ENCODE data around the gene TIAM1.

TIAM1 gene

DNA sequence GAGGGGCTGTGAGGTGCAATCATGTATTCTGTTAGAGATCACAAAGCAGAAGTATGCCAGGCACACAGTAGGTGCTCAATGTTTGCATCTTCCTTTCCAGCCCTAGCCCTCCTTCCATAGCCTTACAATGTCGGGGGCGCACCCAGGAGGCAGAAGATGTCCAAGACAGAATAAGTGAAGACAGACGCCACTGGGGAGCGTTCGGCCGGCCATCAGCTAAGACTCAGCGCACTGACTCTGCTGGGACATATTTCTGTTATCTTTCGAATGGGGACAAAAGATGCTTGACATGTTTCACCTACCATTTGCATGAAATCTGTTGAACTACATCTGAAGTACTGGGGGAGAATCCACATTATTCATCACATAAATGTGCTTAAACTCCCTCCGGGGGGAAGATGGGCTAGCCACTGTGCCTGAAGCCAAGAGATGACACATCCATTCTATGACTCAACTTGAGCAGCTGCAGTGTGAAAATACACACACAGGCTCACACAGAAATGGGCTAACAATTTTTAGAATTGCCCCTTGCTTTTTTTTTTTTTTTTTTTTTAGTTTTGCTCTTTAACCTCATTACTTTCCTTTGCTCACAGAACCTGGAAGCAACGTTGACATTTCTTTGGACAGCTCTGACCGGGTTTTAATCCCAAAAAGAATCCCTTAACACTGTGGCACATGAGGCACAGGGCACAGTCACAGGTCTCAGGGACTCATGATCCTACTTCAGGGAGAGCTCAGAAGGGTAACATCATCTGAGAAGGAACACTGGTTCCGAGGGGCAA lies 7.9 kb downstream of the TIAM1 start:
- peak in 2 of 4 experiments; percentile 32 for DNase-seq (ENCODE audit: low read depth in 4 of 4, low spot score in 1 of 4)

DNA sequence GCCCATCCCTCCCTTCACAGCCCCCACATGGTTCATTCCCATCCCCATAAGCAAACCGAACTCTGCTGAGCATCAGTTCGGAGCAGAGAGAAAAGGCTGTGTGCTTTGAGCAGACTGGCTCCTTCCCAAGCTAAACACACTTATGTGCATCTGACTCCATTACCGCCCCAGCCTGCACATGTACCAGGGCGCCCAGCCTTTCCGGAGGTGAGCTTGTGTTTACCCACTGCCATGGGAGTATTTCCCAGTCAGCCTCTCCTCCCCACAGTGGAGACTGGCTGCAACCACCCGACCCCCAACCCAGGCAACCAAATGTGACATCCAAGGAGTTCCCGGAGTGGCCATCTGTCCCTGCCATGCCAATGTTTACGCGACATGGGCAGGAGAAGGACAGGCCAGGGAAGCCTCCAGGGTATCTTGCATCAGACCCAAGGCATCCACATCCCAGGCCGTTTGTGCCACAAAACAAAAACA lies 9.4 kb downstream of the TIAM1 start:
- no peak for DNase-seq (ENCODE audit: low read depth in 4 of 4, low spot score in 1 of 4)

DNA sequence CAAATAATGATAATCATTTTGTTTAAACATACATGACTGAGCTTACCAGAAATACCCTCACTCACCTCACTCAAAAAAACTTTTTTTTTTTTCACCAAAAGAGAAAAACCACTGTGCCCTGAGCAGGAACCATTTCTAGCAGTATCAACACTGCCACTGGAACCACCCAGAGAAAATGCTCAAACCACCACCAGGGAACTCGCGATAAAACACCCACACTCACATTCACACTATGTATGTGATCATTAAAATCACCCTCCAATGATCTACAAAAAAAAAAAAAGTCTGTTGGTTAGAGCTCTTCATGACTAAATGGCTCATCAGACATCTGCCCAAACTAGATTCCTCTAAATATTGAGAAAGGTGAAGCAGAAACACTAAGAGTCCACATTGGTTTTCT lies 11.5 kb downstream of the TIAM1 start:
- DNase-seq (ENCODE audit: low read depth in 4 of 4, low spot score in 1 of 4) = no peak

DNA sequence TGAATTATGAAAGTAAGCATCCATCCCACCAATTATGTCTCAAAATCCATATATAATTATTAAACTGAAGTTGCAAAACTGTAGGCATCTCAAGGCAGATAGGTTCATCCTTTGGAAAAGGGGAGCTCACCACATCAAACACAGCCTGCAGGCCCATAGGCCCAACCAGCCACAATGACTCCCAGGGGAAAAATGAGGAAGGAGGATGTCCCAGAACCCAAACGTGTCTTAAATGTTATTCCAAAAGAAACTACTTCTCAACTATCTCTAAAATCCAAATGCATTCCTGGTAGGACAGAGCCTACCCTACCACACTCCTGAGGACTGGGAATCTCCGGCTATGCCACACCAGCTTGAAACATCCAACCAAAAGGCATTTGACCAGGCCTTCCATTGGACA lies 12.8 kb downstream of the TIAM1 start:
- DNase-seq (ENCODE audit: low read depth in 4 of 4, low spot score in 1 of 4) = no peak

DNA sequence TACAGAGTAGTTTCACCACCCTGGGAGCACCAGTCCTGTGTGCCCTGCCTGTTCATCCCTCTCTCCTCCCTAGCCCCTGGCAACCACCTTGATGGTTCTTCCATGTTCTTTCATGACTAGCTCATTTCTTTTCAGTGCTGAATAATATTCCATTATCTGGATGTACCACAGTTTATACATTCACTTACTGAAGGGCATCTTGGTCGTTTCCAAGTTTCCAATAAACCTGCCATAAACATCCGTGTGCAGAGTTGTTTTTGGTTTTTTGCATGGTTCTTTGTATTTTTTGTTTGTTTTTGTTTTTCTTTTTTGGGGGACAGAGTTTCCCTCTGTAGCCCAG lies 13.9 kb downstream of the TIAM1 start:
- DNase-seq (ENCODE audit: low read depth in 4 of 4, low spot score in 1 of 4) = no peak

DNA sequence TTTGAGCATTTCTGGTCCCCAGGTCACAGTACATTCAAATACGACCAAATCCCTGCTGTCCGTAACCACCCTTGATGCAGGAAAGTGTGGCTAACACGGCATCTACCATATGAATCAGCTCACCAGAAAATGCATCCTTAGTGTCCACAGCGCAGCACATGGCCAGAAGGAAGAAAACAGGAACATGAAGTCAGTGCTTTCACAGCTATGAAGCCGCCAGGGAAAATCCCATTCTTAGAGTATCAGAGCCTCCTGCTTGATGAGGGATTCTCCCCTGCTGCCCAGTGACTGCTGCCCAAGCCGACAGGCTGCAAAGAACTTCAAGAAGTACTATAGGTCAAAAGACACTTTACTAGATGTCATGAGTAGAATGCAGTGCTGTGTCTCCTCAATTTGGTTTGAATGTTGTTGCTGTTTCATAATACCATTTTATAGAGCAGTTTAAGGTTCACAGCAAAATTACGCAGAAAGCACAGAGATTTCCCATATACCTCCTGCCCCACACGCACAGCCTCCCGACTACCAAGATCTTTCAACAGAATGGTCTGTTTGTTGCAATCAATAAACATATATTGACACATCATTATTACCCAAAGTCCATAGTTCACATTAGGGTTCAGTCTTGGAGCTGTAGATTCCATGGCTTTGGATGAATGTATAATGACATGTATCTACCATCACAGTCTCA lies 14.5 kb downstream of the TIAM1 start:
- DNase-seq (ENCODE audit: low read depth in 4 of 4, low spot score in 1 of 4) = no peak

DNA sequence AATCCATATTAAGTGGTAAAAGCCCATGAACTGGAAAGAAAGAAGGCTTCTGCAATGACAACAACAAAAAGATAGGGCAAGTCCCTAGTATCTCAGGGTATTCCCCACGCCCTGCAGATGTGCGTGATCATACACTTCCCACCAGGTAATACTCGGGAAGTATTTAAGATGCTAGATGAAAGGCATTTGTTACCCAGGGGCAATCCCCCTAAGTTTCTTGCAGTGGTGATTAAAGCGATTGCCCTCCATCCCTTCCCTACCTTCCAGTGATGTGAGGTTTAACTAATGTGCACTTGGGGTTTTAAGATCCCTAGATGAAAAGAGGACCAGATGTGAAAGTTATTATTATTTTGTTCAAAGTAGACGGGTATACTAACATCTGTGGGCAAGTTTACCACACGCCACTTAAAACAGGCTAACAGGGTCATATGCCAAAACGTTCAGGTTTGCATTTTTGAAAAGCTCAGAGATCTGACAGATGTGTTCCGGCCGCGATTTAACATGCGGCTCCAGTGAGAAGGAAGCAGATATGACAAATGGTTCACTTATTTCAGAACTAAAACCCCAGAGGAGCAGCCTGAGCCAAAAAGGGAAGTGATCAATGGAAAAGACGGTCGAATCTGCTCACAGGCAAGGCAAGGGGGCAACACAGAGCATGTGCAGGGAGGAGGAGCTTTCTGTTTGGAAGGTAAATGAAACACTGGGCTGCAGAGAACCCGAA lies 17.4 kb downstream of the TIAM1 start:
- DNase-seq (ENCODE audit: low read depth in 4 of 4, low spot score in 1 of 4) = peak in 3 of 4 experiments; percentile 21 to 52 (median 47)

DNA sequence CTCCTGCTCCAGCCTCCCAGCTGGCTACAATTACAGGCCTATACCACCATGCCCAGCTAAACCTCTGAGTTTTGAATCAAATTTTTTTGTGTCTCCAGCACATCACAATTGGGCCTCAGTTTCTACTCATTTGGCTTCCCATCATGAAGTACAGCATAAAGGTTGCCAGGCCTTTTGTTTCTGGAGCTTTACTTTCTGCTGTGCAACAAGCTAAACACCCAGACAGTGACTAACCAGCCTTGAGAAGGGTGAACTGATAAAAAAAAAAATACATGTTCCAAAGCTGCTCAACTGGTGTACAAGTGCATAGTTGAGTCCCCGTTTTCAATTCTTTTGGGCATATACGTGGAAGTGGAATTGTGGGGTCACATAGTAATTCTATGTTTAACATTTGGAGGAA lies 25.1 kb downstream of the TIAM1 start:
- no peak for DNase-seq (ENCODE audit: low read depth in 4 of 4, low spot score in 1 of 4)

DNA sequence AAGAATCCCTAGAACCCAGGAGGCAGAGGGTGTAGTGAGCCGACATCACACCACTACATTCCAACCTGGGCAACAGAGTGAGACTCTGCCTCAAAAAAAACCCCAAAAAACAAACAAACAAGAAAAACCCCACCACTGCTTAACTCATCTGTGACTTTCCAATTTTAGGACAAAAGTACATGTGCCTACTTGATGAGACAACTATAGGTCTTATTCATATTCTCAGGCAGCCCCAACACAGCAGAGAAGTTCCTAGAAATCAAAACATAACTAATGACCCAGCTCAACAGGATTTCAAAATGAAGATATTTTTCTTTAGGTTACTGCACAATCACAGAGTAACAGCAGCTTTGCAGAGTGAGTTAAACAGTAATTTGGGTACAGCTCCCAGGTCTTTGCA lies 26.4 kb downstream of the TIAM1 start:
- DNase-seq (ENCODE audit: low read depth in 4 of 4, low spot score in 1 of 4) = no peak

DNA sequence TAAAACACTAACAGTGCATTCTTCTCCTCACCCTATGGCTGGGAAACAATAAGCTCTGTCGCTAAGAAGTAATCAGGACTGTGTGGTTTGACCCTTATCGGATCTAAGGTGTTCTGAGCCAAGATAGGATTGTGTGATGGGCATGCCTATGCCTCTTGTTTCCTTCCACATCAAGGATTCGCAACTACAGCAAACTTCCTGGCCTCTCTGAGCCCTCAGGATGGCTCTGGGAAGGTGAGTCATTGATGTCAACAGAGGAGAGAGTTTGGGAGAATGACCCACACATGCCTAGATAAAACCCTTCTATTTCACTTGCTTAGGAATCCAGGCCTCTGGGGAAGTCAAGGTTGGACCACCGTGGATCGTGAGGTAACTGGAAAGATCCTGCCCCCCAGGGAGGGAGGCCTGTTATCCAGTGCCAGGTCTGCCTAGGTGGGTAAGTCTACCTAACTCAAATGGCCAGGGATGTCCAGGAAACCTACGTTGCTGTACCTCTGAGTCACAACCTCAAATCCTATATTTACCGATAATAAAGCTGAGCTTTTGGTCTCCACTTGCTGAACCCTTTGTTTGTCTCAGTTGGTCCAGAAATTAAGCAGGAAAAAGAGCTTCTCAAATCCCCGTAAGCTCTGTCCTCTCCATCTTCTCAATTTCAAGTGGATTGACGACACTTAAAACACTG lies 27.4 kb downstream of the TIAM1 start:
- DNase-seq (ENCODE audit: low read depth in 4 of 4, low spot score in 1 of 4) = no peak

DNA sequence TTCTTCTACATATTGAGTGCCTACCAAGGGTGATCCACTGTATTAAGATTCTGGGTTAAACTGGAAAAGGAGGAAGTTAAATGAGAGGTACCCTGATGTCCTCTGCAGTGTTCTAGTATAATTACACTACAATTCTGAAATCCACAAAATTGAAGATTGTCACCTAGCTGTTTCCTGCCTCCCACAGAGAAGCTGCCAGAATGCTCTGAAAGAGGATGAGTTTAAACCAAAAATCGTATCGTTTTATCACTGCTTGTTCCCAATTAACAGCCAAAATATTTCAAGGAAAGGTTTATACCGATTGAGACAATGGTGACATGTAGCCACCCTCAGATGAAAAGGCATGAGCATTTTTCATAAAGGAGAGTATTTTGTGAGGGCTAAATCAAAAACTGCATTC lies 28.0 kb downstream of the TIAM1 start:
- no peak for DNase-seq (ENCODE audit: low read depth in 4 of 4, low spot score in 1 of 4)

DNA sequence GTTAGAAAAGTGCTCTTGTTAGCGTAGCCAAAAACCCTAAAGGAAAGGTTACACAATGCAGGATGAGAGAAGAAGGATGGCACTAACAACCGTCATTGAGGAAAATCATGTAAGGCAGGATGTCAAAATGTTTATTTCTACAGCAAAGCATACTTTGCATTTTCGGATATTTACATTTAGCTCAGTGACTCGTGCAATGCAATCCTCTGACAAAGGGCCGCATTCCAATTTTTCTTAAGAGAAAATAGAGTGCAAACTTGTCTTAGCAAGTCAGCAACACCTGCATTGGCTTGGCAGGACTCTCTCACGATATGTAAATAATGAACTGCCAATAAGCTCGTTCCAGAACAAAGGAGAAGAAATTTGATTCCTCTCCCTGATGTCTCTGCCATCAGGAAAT lies 33.3 kb downstream of the TIAM1 start:
- no peak for DNase-seq (ENCODE audit: low read depth in 4 of 4, low spot score in 1 of 4)

DNA sequence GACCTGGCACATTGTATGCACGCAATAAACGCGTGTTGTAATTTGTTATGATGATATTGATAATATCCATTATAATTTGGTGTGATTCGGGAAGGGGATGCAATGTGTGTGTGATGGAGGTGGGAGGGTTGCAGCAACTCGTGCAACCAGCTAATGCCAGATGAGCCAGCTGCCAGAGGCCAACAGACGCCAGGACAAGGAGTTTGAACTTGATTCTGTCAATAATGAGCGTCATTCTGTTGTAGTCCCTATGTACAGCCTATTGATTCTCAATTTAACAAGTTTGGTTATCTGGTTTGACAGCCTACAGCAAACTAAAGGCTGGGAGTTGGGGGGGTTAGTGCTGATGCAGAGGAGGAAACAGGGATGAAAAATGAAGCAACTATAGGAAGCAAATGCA lies 35.5 kb downstream of the TIAM1 start:
- no peak for DNase-seq (ENCODE audit: low read depth in 4 of 4, low spot score in 1 of 4)

DNA sequence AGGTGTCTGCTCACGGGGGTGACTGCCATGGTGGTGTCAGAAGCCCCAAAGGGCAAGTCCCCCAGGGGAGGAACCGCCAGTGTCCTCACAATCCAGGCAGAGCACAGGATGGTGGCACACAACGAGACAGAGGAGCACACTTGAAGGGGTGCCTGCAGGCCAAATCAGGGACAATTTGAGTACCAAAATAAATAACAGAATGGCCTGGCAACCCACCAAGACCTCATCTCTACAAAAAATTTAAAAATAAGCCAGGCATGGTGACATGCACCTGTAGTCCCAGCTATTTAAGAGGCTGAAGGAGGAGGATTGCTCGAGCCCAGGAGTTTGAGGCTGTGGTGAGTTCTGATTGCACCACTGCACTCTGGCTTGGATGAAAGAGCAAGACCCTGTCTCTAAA lies 38.2 kb downstream of the TIAM1 start:
- DNase-seq (ENCODE audit: low read depth in 4 of 4, low spot score in 1 of 4) = no peak

DNA sequence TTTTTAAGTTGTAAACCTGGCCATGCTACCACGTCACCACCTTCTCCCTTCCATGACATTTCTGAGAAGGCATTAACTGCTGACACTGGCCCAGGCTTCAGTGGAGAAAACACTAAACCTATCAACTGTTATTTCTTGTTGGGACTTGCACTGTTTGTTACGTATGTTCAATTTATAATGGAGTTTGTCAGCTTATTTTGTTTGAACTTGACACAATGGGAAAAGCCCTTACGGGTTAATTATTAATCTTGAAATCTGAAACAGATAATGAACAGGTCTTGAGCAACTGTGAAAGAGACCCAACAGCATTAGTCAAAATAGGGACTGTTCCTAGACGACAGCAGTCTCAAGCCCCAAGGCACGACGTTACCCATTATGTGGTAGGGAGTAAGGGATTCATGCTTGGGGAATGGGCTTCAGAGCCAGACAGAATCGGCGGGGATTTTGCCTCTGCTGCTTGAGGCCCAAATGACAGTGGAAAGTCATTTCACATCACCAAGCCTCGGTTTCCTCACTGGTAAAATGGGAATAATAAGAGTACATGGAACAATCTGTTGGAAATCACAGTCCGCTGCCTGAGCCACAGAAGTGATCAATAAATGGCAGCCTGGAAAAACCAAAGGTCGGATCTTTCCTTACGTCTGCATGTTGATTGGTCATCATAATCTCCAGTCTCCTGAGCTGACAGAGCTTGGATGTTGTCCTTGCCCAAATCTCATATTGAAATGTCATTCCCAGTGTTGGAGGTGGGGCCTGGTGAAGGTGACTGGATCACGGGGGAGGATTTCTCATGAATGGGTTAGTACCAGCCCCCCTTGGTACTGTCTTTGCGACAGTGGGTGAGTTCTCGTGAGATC lies 44.5 kb downstream of the TIAM1 start:
- DNase-seq (ENCODE audit: low read depth in 4 of 4, low spot score in 1 of 4) = no peak

DNA sequence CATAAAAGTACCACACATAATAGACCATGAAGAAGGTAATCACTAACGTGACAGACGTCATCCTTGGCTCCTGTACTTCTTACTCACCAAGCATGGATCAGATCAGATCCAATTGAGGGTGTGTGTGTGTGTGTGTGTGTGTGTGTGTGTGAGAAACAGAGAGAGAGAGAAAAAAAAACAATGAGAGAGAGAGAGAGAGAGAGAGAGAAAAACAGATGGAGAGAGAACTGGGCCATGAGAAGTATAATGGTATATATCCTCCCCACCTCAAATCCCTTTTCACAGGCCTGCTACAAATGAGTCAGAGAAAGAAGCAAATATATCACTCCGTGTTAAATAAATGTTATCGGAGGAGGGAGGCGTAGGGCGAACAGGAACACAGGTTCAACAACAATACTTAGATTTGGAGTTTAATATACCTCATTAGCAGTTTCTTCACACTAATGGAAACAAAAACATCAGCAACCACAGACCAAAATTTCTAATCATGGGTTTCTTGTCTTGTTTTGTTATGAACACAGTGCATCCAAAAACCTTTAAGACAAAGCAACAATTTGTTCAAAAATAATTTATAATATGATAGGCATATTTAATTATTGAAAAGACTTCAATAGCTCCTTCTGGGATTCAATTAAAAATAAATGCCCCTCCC lies 45.3 kb downstream of the TIAM1 start:
- DNase-seq (ENCODE audit: low read depth in 4 of 4, low spot score in 1 of 4) = no peak

DNA sequence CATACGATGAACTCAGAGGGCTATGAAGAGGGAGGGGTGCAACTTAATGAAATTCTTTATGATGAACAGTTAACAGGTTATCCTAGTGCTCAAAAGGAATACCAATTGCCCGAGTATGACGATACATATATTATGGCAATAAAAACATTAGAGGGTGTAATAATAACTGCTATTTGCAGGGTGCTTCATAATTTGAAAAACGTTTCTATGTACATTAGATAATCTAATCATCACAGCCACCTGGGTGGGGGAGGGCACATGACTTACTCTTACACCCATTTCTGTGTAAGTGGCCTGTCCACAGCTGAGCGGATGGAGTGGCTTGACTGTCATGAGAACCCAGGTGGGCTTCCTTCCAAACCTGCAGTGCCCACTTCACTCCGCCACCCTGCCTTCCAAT lies 46.3 kb downstream of the TIAM1 start:
- DNase-seq (ENCODE audit: low read depth in 4 of 4, low spot score in 1 of 4) = no peak

DNA sequence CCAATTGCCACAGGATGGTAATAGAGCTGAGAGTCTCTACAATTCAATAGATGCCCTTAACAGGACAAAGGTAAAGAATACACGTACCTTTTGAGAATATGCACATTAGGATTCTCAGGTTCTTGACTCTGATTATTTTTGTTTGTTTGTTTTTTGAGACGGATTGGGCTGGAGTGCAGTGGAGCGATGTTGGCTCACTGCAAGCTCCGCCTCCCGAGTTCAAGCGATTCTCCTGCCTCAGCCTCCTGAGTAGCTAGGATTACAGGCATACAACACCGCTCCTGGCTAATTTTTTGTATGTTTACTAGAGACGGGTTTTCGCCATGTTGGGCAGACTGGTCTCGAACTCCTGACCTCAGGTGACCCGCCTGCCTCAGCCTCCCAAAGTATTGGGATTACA lies 48.4 kb downstream of the TIAM1 start:
- DNase-seq (ENCODE audit: low read depth in 4 of 4, low spot score in 1 of 4) = no peak

DNA sequence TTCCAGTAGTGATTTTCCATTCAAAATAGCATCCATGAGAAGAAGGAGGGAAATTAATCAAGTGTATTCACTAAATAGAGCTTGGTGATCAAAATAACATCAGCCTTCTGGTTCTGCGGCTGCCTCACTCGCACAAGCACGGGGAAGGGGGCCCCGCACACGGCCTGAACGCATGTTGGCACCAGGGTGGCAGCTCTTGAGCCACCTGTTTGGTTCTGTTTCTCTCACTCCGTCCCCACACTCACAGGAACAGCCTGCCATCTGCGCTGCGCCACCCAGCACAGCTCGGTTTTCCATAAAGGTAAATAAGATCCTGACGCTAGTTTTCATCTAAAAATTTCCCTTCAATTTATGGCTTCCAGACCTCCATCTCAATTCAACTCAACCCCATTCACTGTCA lies 49.4 kb downstream of the TIAM1 start:
- no peak for DNase-seq (ENCODE audit: low read depth in 4 of 4, low spot score in 1 of 4)

DNA sequence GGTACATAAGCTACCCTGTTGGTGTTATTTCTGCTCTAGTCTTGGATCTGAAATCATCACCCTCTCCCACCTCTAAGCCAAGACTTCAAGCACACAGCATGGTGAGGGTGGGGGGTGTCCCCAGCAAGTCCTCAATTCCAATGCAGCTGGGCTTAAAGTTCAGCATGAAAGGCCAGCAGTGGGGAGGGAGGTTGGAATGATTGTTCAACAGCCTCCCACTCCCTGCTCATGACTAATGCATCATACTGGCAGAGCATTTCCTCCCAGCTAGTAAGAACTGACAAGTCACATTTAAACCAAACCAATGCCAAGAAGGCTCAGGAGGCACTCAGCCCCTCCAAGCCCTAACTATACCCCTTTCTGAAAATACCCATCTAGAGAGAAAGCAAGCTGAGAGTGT lies 50.1 kb downstream of the TIAM1 start:
- DNase-seq (ENCODE audit: low read depth in 4 of 4, low spot score in 1 of 4) = peak; percentile 9 to 58 (median 30)
